RWPE2 (cell line): Measurements from ENCODE around the gene KRT3.

Source experiments
- ATAC-seq: fragments of 200-7000 bp; cut with Tn5 transposase; 3 replicates; pipeline ENCODE4 v1.9.1; 2021; ENCODE audit warnings: low read depth
- DNase-seq: peaks from one replicate; pipeline ENCODE4 v3.0.0-alpha.2; 2020; ENCODE audit warnings: low spot score
- H3K27ac ChIP-seq: fragments of 450-650 bp; 2 replicates; pipeline ENCODE4 v1.5.1; 2017; ENCODE audit warnings: mild to moderate bottlenecking; ENCODE audit not compliant: poor library complexity, severe bottlenecking
- H3K27me3 ChIP-seq: fragments of 250-450 bp; sonication (Bioruptor Pico); 2 replicates; pipeline ENCODE4 v1.5.1; 2021; ENCODE audit warnings: mild to moderate bottlenecking, moderate library complexity; ENCODE audit not compliant: insufficient read depth, poor library complexity, severe bottlenecking
- H3K36me3 ChIP-seq: fragments of 250-450 bp; sonication (Bioruptor Pico); 2 replicates; pipeline ENCODE4 v1.5.1; 2020; ENCODE audit warnings: low read depth, mild to moderate bottlenecking, moderate library complexity
- H3K4me1 ChIP-seq: fragments of 250-450 bp; sonication (Bioruptor Pico); 2 replicates; pipeline ENCODE4 v1.5.1; 2021; ENCODE audit warnings: mild to moderate bottlenecking, moderate library complexity; ENCODE audit not compliant: insufficient read depth, poor library complexity, severe bottlenecking
- H3K4me3 ChIP-seq: fragments of 250-450 bp; sonication (Bioruptor Pico); 2 replicates; pipeline ENCODE4 v1.5.1; 2021; ENCODE audit warnings: mild to moderate bottlenecking, moderate library complexity; ENCODE audit not compliant: severe bottlenecking
- H3K9me3 ChIP-seq: fragments of 250-450 bp; sonication (Bioruptor Pico); 2 replicates; pipeline ENCODE4 v1.5.1; 2021; ENCODE audit warnings: mild to moderate bottlenecking, moderate library complexity; ENCODE audit not compliant: severe bottlenecking
- TF ChIP-seq, protein P1 (sequence below): fragments of 450-650 bp; IDR thresholded peaks from one replicate; pipeline ENCODE4 v1.5.1; 2017; ENCODE audit warnings: mild to moderate bottlenecking, moderate library complexity; ENCODE audit not compliant: poor library complexity, severe bottlenecking

KRT3 gene

GRCh38 chr12:52813885-52814709, 18.2 kb upstream of the KRT3 start, which contains the start of gene KRT4:
Gene KRT4, minus strand, starts transcription at chr12:52814116. Its CDS starts 58 bp downstream, at chr12:52814058.
- no peak for ATAC-seq
- TF ChIP-seq, protein P1, sequence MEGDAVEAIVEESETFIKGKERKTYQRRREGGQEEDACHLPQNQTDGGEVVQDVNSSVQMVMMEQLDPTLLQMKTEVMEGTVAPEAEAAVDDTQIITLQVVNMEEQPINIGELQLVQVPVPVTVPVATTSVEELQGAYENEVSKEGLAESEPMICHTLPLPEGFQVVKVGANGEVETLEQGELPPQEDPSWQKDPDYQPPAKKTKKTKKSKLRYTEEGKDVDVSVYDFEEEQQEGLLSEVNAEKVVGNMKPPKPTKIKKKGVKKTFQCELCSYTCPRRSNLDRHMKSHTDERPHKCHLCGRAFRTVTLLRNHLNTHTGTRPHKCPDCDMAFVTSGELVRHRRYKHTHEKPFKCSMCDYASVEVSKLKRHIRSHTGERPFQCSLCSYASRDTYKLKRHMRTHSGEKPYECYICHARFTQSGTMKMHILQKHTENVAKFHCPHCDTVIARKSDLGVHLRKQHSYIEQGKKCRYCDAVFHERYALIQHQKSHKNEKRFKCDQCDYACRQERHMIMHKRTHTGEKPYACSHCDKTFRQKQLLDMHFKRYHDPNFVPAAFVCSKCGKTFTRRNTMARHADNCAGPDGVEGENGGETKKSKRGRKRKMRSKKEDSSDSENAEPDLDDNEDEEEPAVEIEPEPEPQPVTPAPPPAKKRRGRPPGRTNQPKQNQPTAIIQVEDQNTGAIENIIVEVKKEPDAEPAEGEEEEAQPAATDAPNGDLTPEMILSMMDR = no peak

GRCh38 chr12:52813203-52813819, 17.4 kb upstream of the KRT3 start:
- H3K4me1 ChIP-seq = no peaks in the 10 kb centered on the region
- TF ChIP-seq, protein P1 = no peak
- no peak overlapping the region for H3K4me3 ChIP-seq
- DNase-seq (no peak), ATAC-seq (no peak)
- H3K27ac ChIP-seq = no peak overlapping the region
- no peaks in the 10 kb centered on the region for H3K27me3 ChIP-seq
- no peaks in the 10 kb centered on the region for H3K9me3 ChIP-seq
- H3K36me3 ChIP-seq = no peaks in the 10 kb centered on the region

More at GRCh38 chr12:52813885-52814709, 18.2 kb upstream of the KRT3 start, which contains the start of gene KRT4:
- Histone ChIP-seq H3K27me3 (no peaks in the 10 kb centered on the region), H3K27ac (no peak within 1 kb of the TSS), H3K4me1 (no peaks in the 10 kb centered on the region), H3K4me3 (no peak within 1 kb of the TSS), H3K36me3 (no peaks in the 10 kb centered on the region), H3K9me3 (no peaks in the 10 kb centered on the region)
- DNase-seq = no peak

- Histone ChIP-seq H3K9me3 (no peaks in the 10 kb centered on the region), H3K4me1 (no peaks in the 10 kb centered on the region), H3K27ac (no peak overlapping the region), H3K27me3 (no peaks in the 10 kb centered on the region), H3K4me3 (no peak overlapping the region), H3K36me3 (no peaks in the 10 kb centered on the region)
- no peak for ATAC-seq
- no peak for DNase-seq
- TF ChIP-seq, protein P1 = no peak
Observed at GRCh38 chr12:52812749-52813148, 16.8 kb upstream of the KRT3 start.

DNA sequence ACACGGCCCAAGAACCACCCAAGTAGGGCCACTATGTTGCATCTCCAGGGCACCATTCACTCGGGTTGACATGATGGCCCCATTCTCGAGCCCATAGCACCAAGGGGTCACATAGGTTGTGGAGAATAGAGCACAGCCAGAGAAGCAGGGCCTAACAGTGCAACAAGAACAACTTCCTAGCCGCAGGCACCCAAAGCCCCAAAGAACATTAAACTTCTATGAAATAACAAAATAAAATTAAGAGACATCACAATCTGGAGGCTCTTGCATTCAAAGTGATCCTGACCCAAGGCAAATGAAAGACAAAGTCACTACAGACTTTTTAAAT, 16.1 kb upstream of the KRT3 start:
- H3K9me3 ChIP-seq = no peaks in the 10 kb centered on the region
- H3K4me3 ChIP-seq = no peak overlapping the region
- no peak overlapping the region for H3K27ac ChIP-seq
- no peaks in the 10 kb centered on the region for H3K4me1 ChIP-seq
- DNase-seq (no peak), ATAC-seq (no peak)
- TF ChIP-seq, protein P1 = no peak
- no peaks in the 10 kb centered on the region for H3K36me3 ChIP-seq
- no peaks in the 10 kb centered on the region for H3K27me3 ChIP-seq
